Daoy (cell line): ENCODE data around the gene TRAF3IP3. TPM values are rescaled to one million over a fixed set of nuclear protein-coding genes. Genes with fewer than 3 reads are reported as not detected.

Experiments
- DNase-seq: peaks from one replicate; pipeline ENCODE4 v3.0.0-alpha.2; 2015; ENCODE audit warnings: low read depth
- total RNA-seq: library from RNA; depleted of rRNA; stranded (reverse); fragments of >200 nt; shearing (Covaris generic); gene quantifications from 2 replicates; pipeline ENCODE4 v1.2.3, GENCODE V29; 2014; rRNA removed

TRAF3IP3 gene, protein sequence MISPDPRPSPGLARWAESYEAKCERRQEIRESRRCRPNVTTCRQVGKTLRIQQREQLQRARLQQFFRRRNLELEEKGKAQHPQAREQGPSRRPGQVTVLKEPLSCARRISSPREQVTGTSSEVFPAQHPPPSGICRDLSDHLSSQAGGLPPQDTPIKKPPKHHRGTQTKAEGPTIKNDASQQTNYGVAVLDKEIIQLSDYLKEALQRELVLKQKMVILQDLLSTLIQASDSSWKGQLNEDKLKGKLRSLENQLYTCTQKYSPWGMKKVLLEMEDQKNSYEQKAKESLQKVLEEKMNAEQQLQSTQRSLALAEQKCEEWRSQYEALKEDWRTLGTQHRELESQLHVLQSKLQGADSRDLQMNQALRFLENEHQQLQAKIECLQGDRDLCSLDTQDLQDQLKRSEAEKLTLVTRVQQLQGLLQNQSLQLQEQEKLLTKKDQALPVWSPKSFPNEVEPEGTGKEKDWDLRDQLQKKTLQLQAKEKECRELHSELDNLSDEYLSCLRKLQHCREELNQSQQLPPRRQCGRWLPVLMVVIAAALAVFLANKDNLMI
- total RNA-seq = not detected in 2 replicates

- no peak for DNase-seq
These were observed at the start of gene TRAF3IP3 for GRCh38 chr1:209755926-209756614. Gene TRAF3IP3 (plus strand): TSS chr1:209756053. CDS start chr1:209760040, 3,987 bp downstream.

GRCh38 chr1:209706622-209707021, 49.2 kb upstream of the TRAF3IP3 start:
- no peak for DNase-seq

- DNase-seq = no peak
These were observed 48.5 kb upstream of the TRAF3IP3 start for GRCh38 chr1:209707308-209707707.

DNA sequence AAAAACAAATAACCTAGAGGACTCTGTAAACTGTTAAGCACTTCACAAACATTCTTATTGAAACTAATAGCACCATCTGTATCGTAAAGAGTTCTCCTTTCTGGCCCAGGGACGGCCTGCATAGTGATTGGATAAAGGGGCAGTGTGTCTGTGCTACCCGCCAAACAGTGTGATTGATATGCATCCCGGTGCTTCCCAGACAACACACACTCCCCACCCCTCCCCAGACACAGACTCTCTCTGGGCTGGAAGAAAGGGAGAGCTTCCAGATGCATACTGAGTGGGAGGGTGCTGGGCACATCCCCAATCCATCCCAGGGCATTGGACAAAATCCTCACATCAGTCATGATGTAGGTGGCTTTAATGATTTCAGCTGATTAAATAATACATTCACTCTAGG, 47.6 kb upstream of the TRAF3IP3 start:
- DNase-seq = no peak

DNA sequence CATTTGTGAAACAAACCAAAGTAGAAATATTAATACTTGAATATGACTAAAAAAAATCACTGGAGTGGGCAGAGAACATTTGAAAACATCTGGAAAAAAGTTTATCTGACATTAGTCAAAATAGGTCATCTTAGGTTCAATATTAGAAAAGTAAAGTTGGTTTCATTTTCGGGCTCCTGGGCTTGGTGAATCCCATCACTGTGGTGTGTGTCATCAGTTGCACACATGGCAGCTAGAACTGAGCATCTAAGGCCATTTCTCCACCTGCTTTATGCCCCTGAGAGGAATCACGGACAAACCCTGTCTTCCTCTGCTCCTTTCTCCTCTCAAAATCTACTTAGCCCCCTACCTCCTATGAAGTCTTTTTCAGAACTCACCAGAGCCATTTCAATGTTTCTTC, 45.8 kb upstream of the TRAF3IP3 start:
- peak; percentile 11 for DNase-seq

DNA sequence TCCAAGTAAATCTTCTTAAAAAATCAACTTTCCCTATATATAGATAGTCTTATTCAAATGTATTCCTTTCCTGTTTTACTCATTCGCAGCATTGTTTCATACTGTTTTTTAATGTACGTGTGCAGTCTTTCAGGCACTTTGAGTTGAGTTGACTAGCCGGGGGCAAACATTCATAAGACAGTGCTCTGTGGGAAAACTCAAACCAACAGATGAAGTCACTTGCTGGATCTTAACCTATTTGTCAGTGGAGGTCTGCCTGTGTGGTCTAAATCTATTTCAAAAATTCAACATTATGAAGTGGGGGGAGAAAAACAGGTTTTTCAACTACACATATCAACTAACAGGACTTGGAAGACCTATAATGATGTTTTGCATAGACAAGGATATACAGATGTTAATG, 45.0 kb upstream of the TRAF3IP3 start:
- DNase-seq = no peak

DNA sequence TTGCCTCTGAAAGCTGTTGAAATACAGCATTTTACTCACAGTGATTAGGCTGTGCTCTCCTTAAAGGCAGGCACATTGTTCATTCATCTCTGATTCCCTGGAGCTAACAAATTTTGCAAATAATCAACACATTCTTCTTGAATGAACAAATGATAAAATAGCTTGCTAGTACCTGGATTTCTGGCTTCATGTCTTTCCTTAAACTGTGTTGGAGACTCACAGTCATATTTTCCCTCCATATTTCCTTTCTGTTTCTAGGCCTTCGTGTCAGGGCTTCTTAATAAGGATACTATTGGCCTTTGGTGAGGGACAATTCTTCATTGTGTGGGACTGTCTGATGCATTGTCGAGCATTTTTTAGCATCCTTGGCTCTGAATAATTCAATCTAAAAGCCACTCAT, 41.5 kb upstream of the TRAF3IP3 start:
- no peak for DNase-seq

- no peak for DNase-seq
These were observed 40.5 kb upstream of the TRAF3IP3 start for GRCh38 chr1:209715314-209715713.

GRCh38 chr1:209717818-209718217, 38.0 kb upstream of the TRAF3IP3 start:
- DNase-seq = no peak

DNA sequence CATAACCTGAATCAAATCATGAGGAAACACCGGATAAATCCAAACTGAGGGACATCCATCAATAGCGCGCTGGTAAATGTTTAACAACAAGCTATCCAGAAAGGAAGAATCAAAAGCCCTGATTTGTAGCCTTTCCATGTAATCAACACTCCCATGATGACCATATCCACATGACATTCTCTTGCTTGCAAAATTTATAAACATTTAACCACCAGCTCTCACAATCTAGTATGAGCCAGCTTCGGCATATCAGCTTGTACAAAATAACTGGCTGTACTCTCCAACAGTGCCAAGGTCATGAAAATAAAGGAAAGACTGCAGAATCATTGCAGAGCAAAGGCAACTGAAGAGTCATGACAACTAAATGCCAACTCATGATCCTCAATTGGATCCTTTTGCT, 35.5 kb upstream of the TRAF3IP3 start:
- DNase-seq = no peak

DNA sequence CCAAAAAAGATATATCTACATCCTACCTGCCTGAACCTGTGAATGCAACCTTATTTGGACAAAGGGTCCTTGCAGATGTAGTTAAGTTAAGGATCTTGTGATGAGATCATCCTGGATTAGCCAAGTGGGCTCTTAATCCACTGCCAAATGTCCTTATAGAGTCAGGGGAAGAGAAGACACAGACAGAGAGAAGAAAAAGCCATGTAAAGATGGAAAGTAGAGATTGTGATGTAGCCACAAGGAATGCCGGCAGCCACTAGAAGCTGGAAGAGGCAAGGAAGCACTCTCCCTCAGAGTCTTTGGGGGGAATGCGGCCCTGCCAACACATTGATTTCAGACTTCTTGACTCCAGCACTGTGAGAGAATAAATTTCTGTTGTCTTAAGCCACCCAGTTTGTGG, 35.0 kb upstream of the TRAF3IP3 start:
- no peak for DNase-seq

DNA sequence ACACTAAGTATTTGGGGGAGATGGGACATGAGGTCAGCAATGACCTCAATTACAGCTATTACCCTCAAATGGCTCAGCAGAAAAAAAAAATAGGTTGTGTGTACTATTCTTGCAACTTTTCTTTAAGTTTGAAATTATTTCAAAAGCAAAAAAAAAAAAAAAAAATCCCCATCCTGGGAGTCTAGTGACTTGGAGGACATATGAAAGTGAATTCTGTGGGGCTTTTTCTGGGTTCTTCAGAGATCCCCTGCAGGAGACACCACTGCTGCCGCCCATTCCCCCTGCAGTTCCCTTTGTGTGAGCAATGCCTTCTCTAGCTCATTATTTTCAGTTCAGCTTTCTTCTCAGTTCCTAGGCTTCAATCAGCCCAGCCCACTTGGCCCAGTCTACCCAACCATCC, 34.5 kb upstream of the TRAF3IP3 start:
- DNase-seq = no peak

GRCh38 chr1:209723265-209723664, 32.6 kb upstream of the TRAF3IP3 start:
- no peak for DNase-seq

DNA sequence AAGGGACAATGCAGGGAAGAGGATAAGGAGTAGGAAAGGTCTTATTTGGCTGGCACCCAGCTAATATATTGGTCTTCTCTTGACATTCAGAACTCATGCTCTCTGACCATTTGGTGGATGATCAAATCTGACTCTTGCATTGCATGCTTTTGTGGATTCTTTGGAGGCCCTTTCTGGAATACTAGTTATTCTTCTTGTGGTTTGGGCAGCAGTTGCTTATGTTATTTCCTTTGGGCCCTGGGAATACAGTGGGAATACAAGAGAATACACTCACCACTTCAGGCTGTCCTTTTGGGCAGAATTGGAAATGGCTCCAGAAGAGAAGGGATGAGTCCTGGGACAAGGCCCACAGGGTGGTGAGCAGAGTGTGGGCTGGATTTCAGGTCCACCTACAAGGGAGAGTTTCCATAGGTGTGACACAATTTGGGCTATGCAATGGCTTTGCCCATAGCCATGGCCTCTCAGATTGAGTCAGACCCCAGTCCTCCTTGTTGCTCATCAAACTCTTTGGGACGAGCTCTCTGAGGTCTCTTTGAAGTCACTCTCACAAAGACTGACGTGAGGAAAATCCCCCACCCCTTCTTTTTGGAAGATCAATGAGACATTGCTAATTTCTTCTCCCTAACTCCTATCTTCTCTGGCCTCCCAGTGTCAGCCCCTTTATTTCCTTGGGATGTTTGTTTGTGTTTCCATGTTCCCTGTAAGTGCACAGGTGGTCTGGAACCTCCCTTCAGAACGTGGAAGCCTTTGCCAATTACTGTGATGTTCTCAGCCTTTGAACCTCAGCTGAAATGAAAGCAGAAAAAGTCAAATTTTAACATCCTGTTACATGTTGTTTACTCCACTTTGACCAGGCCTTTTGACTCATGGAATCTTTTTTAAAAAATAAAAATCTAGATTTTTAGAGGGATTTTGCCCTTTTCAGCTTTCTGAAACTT, 31.8 kb upstream of the TRAF3IP3 start:
- DNase-seq = no peak

GRCh38 chr1:209727286-209727685, 28.6 kb upstream of the TRAF3IP3 start:
- DNase-seq = no peak

GRCh38 chr1:209727785-209728184, 28.1 kb upstream of the TRAF3IP3 start:
- DNase-seq = no peak

DNA sequence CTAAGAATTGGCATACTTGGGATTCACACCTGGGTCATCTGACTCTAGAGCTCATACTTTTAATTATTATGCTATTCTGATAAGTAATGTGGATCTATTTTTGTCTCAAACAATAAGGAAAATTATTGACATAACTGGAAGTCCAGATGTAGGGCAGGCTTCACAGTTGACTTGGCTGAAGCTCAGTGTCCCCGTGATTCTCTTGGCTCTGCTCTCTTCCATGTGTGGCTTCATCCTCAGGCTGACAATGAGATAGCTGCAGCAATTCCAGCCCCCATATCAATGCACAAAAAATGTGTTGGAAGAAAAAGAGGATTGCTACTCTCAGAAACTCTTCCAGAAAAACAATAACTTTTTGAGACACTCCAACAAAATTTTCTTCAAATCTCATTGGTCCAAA, 27.4 kb upstream of the TRAF3IP3 start:
- DNase-seq = no peak

- DNase-seq = no peak
These were observed 26.4 kb upstream of the TRAF3IP3 start for GRCh38 chr1:209729436-209729835.

DNA sequence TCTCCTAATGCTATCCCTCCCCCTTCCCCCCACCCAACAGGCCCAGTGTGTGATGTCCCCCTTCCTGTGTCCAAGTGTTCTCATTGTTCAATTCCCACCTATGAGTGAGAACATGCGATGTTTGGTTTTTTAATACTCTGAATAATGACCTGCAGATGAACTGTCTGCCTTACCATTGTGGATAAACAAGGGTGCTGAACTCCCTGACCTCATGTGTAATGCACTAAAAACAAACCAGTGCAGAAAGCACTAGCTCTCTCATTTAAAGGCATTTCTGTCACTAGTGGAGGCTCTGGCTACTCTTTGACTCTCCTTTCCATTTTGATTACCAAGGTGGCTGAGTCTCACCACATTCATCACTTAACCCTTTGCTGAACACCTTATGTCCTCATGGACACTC, 23.1 kb upstream of the TRAF3IP3 start:
- no peak for DNase-seq

DNA sequence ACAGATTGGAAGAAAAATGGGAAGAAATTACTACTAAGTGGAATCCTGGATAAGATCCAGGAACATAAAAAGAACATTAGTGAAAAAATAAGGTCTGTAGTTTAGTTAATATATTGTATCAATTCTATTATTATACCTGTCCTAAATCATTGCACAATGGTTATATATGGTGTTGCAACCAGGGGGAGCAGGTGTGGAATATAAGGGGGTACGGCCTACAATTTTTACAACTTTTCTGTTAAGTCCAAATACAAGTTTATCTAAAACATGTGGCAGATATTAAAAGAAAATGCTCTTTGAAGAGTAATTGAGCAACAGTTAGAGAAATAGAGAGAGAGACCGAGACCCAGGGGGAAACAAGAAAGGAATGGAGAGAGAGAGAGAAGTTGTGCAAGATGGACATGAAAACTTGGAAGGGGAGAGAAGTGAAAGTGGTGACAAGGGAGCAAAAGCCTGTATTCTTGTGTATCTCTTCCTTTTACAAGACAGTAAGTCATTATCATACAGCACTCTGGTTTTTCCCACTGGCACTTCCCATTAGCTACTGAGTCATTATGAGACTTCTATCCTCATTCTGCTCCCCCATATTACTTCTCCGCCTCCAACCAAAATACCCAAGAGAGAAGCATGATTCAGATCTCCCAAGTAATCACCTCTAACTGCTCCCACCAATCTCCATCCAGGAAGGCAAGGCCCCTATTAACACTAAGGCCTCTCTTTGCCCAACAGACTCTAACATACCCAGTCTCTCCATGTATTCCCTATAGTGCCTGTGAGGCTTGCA, 22.3 kb upstream of the TRAF3IP3 start:
- DNase-seq = peak; percentile 35

GRCh38 chr1:209736490-209737117, 19.2 kb upstream of the TRAF3IP3 start:
- DNase-seq = no peak
